GM23338 (cell line): ENCODE results near the gene C3orf85.

Experiments used
- CREB1 ChIP-seq: fragments of 250-450 bp; sonication (Bioruptor Pico); IDR thresholded peaks from 2 replicates; pipeline ENCODE4 v1.5.0; 2020; ENCODE audit warnings: low read depth, mild to moderate bottlenecking, moderate library complexity
- POLR2AphosphoS5 ChIP-seq: IDR thresholded peaks from 2 replicates; pipeline ENCODE4 v1.6.1; 2016; ENCODE audit warnings: antibody characterized with exemption, low read depth
- TF ChIP-seq, protein P1 (sequence below), 2 experiments: fragments of 200-600 bp in 1 of 2; sonication (generic) in 1 of 2; conservative IDR thresholded peaks; 2 replicates each; pipeline versions ENCODE4 v1.5.1 to v1.6.1; 2016 to 2017; ENCODE audit warnings: antibody characterized with exemption in 2 of 2, low read depth in 2 of 2, mild to moderate bottlenecking in 2 of 2, moderate library complexity in 1 of 2

DNA sequence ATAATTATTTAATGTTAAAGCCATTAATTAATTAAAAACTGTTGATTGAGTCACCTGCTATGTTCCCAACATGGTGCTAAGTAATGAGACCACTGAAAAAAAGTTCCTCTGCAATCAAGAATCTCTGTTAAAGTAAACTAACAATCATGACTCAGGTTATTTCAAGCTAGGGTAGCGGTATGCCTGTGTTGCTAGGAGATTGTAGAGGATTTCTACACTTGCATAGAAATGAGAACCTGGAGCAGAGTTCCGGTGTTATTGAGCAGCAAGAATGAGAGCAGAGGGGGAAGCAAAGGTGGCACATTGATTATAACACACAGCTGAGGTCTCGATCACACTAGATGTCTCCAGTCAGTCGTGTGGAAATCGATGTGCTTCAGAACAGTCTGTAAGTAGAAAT, 41.4 kb downstream of the C3orf85 start:
- no peak for TF ChIP-seq POLR2AphosphoS5
- TF ChIP-seq, protein P1, sequence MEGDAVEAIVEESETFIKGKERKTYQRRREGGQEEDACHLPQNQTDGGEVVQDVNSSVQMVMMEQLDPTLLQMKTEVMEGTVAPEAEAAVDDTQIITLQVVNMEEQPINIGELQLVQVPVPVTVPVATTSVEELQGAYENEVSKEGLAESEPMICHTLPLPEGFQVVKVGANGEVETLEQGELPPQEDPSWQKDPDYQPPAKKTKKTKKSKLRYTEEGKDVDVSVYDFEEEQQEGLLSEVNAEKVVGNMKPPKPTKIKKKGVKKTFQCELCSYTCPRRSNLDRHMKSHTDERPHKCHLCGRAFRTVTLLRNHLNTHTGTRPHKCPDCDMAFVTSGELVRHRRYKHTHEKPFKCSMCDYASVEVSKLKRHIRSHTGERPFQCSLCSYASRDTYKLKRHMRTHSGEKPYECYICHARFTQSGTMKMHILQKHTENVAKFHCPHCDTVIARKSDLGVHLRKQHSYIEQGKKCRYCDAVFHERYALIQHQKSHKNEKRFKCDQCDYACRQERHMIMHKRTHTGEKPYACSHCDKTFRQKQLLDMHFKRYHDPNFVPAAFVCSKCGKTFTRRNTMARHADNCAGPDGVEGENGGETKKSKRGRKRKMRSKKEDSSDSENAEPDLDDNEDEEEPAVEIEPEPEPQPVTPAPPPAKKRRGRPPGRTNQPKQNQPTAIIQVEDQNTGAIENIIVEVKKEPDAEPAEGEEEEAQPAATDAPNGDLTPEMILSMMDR (conservative IDR thresholded peaks at IDR 0.05; ENCODE audit: low read depth in 2 of 2), result no peak
- no peak for TF ChIP-seq CREB1
